GM21526 (cell line): ENCODE results near the gene CSNK1G1.

Experiments
- ATAC-seq: cut with Tn5 transposase; IDR thresholded peaks from one replicate; pipeline ENCODE4 v1.9.1; 2021; ENCODE audit warnings: moderate library complexity; ENCODE audit not compliant: unreplicated experiment, low FRiP score

CSNK1G1 gene

DNA sequence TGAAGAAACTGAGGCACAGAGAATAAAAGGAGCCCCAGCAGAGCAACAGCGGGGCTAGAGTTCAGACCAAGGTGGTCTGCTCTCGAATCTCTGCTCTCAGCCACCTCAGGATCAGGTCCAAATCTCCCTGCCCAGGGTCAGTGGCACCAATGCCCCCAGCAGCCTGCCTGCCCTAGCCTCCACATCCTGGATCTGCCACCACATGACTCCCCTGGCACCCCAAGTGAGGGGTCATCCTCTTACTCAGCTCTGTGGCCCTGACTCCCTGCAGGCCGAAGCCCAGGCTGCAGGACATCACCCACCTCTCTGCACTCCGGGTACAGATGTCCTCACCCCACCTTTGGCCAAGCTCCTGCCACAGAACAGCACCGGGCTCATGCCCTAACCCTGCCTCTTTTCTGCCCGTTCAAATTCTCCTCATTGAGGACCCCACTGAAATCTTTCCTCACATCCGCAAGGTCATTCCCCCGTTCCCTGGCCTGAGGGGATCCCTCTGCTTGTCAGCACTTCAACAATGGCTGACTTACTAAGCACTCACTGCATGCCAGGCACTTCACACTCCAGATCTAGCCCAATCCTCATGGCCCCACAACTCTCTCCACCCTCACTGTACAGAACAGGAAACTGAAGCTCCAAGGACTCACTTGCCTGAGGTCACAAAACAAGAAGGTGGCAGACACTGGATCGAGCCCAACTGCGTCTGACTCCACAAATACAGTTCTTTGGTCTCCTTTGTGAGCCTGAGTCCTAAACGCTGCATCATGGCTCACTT, 197.4 kb downstream of the CSNK1G1 start:
- no peak for ATAC-seq

DNA sequence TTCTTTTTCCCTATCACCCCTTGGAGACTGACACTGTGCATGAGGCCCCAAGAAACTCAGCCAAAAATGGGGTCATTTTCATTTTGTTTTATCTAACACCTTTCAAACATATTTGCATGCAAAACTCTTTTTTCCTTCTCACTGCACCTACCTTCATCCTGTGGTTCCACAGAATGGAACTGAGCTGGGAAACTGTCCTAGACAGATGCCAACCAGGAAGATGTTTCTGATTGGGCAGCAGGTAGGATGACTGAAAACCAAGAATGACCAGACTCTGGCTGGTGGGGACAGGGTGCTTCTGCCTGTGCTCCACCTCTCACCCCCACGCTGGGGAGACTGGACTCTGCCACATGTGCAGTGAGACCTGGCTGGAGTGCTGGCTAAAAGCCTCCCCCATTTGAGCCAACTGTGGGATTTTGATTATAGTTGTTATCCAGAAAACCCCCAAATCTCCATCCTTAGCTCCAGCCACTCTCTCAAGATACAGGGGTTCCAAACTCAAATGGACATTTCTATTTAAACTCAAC, 198.3 kb downstream of the CSNK1G1 start:
- no peak for ATAC-seq

DNA sequence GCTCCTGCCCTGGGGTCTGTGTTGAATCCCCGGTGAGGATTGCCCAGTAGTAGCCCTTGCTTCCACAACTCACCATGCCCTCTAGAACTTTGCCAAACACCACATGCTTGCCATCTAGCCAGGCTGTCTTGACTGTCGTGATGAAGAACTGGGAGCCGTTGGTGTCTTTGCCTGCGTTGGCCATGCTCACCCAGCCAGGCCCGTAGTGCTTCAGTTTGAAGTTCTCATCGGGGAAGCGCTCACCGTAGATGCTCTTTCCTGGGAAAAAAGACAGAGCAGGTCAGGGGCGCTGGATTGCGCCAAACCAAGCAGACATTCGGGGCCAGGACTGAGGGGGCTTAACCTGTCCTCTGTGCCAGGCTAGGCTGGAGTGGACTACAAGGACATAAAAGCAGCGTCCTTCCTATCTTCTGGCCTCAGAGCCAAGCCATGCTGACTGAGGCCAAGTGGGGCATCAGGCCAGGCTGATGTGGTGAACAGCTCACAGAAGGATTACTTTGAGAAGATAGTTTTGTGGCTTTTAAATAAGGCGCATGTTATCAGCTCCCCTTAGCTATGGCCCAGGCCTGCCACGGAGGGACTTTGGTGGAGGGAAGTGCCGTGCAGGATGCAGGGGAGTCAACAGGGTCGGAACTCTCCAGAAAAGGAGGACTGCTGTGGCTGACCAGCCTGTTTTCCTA, 199.2 kb downstream of the CSNK1G1 start:
- ATAC-seq: no peak

DNA sequence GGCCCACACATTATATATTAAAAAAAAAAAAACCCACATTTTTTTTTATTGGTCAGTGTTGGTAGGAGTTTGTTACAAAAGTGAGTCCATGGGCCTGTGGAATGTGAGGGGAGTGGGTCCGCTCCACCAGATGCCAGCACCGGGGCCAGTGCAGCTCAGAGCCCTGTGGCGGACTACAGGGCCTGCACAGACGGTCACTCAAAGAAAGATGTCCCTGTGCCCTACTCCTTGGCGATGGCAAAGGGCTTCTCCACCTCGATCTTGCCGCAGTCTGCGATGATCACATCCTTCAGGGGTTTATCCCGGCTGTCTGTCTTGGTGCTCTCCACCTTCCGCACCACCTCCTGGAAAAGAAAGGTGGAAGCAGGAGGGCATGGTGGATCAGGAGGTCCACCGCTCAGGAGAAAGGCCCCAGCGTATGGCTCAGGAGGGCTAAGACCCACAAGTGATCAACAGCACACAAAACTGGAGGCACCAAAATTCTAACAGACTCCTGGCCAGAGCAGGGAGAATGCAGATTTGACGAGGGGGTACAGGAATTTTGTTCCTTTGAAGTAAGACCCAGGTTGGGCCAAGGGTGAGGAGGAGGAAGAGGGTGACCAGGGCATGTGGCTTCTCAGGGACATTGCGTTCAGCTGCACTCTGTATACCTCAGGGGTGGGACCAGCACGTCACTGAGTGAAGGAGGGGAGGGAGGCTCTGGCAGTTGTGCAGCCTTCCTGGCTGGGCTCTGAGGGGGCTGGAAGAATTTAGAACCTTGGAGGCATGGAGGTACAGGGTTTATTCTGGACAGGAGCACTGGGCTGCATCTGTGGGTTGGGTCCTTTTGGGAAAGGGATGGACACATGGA, 199.9 kb downstream of the CSNK1G1 start:
- no peak for ATAC-seq

DNA sequence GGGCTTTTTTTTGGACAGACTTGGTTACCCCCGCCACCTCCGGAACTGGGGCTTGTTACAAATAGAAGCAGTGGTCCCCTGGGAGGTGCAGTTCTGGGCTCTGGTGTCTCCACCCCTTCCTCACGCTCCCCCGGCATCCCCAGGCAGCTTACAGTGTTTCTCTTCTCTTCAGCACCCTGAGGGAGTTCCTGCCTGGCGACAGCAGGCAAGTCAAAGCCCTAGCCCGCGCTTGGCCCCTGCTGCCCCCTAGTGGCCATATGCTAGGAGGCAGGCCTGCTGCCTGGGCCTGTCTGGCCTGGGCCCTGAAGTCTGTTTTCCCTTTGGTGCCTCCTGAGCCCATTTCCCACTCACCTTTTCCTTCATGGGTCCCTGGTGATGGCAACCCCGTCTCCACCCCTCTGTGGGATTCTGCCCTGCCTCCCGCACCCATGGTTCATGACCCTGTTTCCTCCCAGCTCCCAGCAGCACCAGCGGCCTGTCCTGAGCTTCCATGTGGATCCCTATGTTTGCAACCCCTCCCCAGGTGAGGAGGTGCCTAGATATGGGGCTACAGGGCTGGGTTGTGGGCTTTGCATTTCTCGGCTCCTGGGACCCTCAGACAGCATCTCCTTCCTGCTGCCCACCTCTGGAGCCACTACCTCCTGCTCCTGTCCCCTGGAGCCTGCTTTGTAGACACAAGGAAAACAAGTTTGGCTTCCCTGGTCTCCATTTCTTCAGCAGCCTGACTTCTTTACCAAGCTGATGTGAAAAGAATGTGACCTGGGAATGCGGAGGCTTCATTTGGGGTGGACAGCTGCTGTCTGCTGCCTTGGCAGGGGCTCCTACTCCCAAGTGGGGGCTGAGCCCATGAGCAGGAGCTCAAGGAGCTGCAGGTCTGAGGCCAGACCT, 202.2 kb downstream of the CSNK1G1 start:
- peak; percentile 41 for ATAC-seq

DNA sequence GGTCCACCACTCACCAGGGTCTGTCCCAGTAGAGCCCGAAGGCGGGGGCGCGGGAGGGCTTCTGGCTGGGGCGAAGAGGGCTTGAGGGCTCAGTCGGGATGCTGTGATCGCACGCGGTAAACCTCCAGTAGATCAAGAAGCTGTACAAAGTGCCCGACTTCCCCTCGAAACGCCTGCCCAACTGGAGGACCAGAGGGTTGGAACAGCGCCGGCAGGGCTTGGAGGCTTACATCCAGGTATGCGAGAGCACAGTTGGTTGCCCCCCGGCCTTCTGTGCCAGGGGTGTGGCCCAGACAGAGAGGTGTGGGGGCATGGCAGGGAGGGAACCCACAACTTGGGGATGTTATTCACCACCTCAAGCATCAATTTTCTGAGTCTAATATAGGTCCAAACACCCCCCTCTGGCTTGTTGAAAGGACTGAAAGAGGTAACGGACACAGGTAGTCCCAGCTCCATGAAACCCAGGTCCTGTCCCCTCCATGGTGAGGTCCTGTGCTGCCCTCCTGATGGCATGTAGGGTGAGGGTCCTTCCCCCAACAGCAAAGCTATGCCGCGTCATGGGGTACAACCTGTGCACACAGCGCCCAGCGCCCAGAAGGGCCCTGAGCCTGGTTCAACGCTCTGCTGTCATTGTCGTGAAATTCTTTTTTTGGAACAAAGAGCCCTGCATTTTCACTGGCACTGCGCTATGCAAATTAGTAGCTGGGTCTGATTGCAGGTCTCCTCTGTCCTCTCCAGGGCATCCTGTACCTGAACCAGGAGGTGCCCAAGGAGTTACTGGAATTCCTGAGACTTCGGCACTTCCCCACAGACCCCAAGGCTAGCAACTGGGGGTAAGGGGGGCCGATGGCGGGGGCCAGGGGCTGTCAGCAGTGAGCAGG, 203.2 kb downstream of the CSNK1G1 start:
- ATAC-seq: peak; percentile 2

DNA sequence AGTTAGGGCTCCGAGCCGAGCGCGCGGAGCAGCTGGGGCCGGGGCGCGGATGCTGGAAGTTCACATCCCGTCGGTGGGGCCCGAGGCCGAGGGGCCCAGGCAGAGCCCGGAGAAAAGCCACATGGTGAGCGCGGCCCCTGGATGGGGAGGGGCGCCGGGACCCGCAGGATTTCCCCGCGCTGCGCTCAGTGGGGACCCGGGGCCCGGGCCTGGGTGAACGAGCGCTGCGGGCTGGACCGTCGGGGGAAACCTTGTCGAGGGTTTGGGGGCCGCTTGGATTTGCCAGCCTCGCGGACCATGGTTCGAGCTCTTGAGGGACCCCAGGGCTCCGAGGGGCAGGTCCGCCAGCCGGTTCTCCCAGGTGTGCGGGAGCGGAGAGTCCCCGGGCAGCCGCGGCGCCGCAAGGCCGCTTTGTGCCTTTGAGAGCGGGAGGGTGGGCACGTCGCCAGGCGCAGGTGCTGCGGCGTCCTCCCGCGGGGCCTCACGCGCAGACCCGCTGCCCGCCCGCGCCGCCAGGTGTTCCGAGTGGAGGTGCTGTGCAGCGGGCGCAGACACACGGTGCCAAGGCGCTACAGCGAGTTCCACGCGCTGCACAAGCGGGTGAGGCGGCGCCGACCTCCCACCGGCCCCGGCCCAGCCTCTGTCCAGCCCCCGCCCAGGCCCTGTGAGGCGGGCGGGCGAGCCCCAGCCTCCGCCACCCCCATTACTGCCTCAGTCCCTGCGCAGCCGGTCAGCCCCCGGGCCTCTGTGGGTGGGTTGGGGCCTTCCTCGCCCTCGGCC, 204.1 kb downstream of the CSNK1G1 start, which contains the start of gene SNX22:
TSS of gene SNX22 (plus strand) at position 5 of the 780 bp plus-strand sequence. CDS start at position 50, 45 bp downstream.
- no peak for ATAC-seq

DNA sequence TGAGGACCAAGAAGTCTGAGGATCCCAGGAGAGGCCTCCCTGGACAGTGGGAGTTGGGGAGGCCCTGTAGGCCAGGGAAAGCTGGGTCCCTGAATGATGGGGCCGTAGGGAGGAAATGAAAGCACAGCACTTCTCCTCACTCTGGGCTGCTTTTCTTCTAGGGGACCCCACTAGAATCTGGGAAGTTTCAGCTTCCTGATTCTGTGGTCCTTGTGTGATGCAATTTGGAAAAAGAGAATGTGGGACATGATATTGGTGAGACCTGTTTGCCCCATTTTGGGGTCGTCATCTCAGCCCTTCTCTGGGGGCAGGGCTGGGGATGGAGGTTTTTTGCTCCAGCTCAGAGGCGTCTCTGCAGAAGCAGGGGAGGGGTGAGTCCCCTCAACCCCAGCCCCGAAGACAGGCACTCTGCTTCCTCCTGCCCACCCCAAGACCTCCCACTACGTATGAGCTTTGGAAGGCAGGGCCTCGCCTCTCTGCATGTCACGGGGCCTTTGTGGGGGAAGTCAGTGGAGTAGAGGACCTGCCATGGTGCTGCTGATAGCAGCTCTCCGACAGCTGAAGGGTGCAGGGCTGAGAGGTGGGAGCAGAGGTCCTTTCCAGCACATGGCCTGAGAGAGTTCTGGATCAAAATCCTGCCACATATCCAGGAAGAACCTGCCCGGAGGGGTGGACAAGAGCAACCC, 205.9 kb downstream of the CSNK1G1 start:
- no peak for ATAC-seq

DNA sequence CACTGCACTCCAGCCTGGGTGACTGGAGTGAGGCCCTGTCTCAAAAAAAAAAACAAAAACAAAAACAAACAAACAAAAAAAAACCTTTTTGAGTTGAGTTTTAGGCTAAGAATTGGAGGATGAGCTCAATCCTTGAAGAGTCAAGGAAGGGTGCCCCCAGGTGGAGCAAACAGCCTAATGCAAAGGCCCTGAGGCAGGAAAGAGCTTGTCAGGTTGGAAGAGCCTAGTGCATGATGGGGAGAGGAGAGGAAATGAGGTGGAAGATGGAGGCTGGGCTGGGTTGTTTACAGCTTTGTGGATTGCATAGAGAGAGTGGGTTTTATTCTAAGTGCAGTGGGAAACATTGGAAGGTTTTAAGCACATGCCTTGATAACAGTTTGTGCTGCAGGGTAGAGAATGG, 206.5 kb downstream of the CSNK1G1 start:
- no peak for ATAC-seq

DNA sequence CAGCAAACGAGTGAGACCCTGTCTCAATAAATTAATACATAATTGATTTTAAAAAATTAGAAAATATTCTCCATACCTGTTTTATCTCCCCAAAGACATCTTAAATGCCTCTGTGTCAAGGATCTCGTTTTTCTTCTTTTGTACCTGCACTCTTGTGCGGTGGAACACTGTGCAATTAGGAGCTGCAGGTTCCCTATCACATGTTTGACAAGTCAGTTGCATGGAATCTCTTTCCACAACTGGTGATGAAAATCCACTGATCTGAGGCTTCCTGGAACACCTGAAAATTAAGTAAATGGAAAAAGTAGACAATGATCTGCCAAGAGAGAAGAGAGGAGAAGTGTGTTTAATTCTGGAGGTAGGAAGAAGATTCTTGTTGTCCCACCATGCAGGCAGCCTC, 207.4 kb downstream of the CSNK1G1 start:
- ATAC-seq: no peak

- ATAC-seq: no peak
Observed at GRCh38 chr15:64148168-64148567, 207.8 kb downstream of the CSNK1G1 start.

DNA sequence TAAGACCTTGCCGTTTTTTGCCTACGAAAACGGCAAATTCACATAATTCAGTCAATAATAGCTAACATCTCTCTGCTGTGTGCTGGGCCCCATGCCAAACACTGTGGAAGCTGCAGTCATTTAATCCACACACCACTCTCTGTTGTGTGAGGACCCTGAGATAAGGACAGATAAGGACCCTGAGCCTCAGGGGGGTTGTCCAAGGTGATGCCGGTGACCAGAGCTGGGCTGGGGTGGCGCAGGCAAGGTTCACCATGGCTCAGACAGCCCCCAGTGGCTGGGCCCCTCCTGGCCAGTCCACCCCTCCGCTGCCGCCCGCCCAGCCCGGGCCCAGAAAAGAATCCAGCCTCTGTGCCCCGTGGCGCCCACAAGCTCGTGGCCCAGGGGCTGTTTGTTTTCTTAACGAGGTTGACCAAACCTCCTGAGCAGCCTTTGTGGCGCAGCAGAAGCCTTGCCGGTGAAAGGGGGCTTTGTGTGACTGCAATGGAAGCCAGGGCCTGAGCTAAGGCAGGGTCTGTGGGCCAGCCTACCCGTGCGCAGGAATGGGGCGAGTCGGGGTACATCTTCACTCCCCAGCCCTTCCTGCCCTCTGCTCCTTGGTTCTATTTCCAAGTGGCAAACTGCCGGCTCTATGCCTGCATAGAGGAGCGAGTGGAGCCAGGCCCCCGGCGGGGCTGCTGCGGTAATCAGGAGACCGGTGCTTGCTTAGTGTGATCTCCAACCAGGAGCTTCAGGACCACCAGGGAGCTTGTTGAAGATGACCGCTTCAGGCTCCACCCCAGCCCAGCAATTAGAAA, 208.9 kb downstream of the CSNK1G1 start:
- ATAC-seq: no peak

DNA sequence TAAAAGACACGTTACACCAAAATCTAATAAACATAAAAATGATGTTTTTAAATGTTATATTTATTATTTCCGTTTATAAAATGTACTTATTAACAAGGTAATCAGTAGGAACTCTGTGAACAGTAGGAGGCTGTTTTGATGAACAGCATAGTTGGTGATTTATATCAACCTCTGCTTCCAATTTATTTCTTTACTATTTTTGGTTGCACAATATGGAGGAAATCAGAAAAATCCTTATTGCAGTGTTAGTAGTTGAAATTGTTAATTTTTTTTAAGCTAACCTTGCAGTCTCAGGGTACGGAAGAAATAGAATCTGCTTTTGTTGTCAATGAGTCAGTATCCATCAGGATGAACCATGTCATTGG, 209.5 kb downstream of the CSNK1G1 start:
- ATAC-seq: no peak

GRCh38 chr15:64146041-64146440, 209.9 kb downstream of the CSNK1G1 start:
- ATAC-seq: no peak

GRCh38 chr15:64144565-64145281, 211.2 kb downstream of the CSNK1G1 start:
- no peak for ATAC-seq

- no peak for ATAC-seq
Observed at GRCh38 chr15:64144192-64144564, 211.8 kb downstream of the CSNK1G1 start.
